Esophagus squamous epithelium (tissue), 5 donors: ENCODE data around the gene ACAP1. TPM values are rescaled to one million over a fixed set of nuclear protein-coding genes. Genes with fewer than 3 reads are reported as not detected.
"Not testable (repeated sequence)": the region's sequence is repeated elsewhere in the genome, so short reads cannot be mapped to it uniquely, and the experiment has no call there.

Source experiments
- DNase-seq: peaks from one replicate; lab custom pipeline; 2025; lab: John Stamatoyannopoulos, UW
- H3K27ac ChIP-seq, 4 donors: fragments of 200-600 bp; sonication (generic); one replicate each; pipeline ENCODE4 v1.5.1; 2016 to 2019; ENCODE audit warnings: mild to moderate bottlenecking in 1 of 4
- H3K27me3 ChIP-seq, 4 donors: fragments of 200-600 bp; sonication (generic); 1 replicate in 3 of 4; 2 replicates in 1 of 4; pipeline versions ENCODE4 v1.5.1 to v1.6.0; 2017 to 2021; ENCODE audit warnings: antibody characterized with exemption in 1 of 4
- H3K36me3 ChIP-seq, 3 donors: fragments of 200-600 bp; sonication (generic); one replicate each; pipeline ENCODE4 v1.5.1; 2016 to 2019
- H3K4me1 ChIP-seq, 3 donors: fragments of 200-600 bp; sonication (generic); one replicate each; pipeline ENCODE4 v1.5.1; 2017 to 2019
- H3K4me3 ChIP-seq, 4 donors: fragments of 200-600 bp; sonication (generic); 1 replicate in 3 of 4; 2 replicates in 1 of 4; pipeline ENCODE4 v1.5.1; 2016 to 2019; ENCODE audit warnings: mild to moderate bottlenecking in 2 of 4, moderate library complexity in 1 of 4
- H3K9me3 ChIP-seq, 3 donors: fragments of 200-600 bp; sonication (generic); one replicate each; pipeline ENCODE4 v1.5.1; 2016 to 2019
- POLR2A ChIP-seq, 4 donors: fragments of 450-650 bp; IDR thresholded peaks; one replicate each; pipeline ENCODE4 v1.6.1; 2017; ENCODE audit warnings: antibody characterized with exemption in 4 of 4, mild to moderate bottlenecking in 4 of 4, moderate library complexity in 3 of 4
- WGBS, 2 donors: methylation state at CpG; one replicate each; pipeline ENCODE4 v1.1.5; 2018; 5-methylcytosine and 5-hydroxymethylcytosine counted together
- intact Hi-C: fragments of 100-400 bp; cut with DNase I; formaldehyde crosslinking; loops from one replicate; pipeline ENCODE4 v1.15.0; 2022
- total RNA-seq, 4 donors: library from RNA; depleted of rRNA; stranded (reverse); fragments of >200 nt; gene quantifications; one replicate each; pipeline ENCODE4 v1.1.0, GENCODE V29; 2016
- TF ChIP-seq, protein P1 (sequence below), 6 experiments: fragments of 450-650 bp in 4 of 6; fragments of 200-600 bp in 2 of 6; sonication (generic) in 2 of 6; IDR thresholded peaks; one replicate each; pipeline ENCODE4 v1.5.1; 2016 to 2019; ENCODE audit warnings: antibody characterized with exemption in 6 of 6, mild to moderate bottlenecking in 4 of 6, moderate library complexity in 4 of 6
- donor health status: DM: yes; HTN: yes; CAD: no.

ACAP1 gene
- total RNA-seq, 4 donors from 2014 or later = 3.2 to 5.5 (median 3.8) TPM

GRCh38 chr17:7356072-7356549 is 19.8 kb downstream of the ACAP1 start:
- DNase-seq = no peak
- Histone ChIP-seq H3K27ac (peak overlapping the region; percentile 98 to 100 (median 98)), H3K9me3 (no peaks in the 10 kb centered on the region), H3K27me3 (no peaks in the 10 kb centered on the region), H3K4me1 (peaks cover 32 to 53% (median 39%) of the 10 kb centered on the region in 3 donors), H3K4me3 (peak overlapping the region in 1 of 4 donors; percentile 5), H3K36me3 (no peaks in the 10 kb centered on the region)
- no peak for TF ChIP-seq POLR2A (IDR thresholded peaks at IDR 0.05)
- TF ChIP-seq, protein P1, sequence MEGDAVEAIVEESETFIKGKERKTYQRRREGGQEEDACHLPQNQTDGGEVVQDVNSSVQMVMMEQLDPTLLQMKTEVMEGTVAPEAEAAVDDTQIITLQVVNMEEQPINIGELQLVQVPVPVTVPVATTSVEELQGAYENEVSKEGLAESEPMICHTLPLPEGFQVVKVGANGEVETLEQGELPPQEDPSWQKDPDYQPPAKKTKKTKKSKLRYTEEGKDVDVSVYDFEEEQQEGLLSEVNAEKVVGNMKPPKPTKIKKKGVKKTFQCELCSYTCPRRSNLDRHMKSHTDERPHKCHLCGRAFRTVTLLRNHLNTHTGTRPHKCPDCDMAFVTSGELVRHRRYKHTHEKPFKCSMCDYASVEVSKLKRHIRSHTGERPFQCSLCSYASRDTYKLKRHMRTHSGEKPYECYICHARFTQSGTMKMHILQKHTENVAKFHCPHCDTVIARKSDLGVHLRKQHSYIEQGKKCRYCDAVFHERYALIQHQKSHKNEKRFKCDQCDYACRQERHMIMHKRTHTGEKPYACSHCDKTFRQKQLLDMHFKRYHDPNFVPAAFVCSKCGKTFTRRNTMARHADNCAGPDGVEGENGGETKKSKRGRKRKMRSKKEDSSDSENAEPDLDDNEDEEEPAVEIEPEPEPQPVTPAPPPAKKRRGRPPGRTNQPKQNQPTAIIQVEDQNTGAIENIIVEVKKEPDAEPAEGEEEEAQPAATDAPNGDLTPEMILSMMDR (IDR thresholded peaks at IDR 0.05) = peak; percentile 85 to 96 (median 90)
- 7 to 26% methylated on average over 3 of the region's 12 CpGs for WGBS, 2 donors
- intact Hi-C loops = loop anchor here (5.0 kb wide), 1 partner anchor 81 kb away; the partner anchor contains the start of genes FGF11 and TMEM102

GRCh38 chr17:7356756-7357155 is 20.4 kb downstream of the ACAP1 start:
- H3K27ac ChIP-seq = peak overlapping the region; percentile 98 to 100 (median 98)
- no peaks in the 10 kb centered on the region for H3K27me3 ChIP-seq
- no peak for DNase-seq
- no peak for TF ChIP-seq POLR2A (IDR thresholded peaks at IDR 0.05)
- TF ChIP-seq, protein P1 (IDR thresholded peaks at IDR 0.05) = no peak
- no peaks in the 10 kb centered on the region for H3K9me3 ChIP-seq
- H3K4me3 ChIP-seq = peak overlapping the region in 1 of 4 donors; percentile 5
- H3K4me1 ChIP-seq = peaks cover 29 to 54% (median 37%) of the 10 kb centered on the region in 3 donors
- intact Hi-C loops = loop anchor here (5.0 kb wide), 1 partner anchor 81 kb away; the partner anchor contains the start of genes FGF11 and TMEM102
- H3K36me3 ChIP-seq = no peaks in the 10 kb centered on the region
- 56% methylated on average over 5 of the region's 8 CpGs; no CpG with 5 or more reads in 1 of the 2 donors for WGBS, 2 donors

DNA sequence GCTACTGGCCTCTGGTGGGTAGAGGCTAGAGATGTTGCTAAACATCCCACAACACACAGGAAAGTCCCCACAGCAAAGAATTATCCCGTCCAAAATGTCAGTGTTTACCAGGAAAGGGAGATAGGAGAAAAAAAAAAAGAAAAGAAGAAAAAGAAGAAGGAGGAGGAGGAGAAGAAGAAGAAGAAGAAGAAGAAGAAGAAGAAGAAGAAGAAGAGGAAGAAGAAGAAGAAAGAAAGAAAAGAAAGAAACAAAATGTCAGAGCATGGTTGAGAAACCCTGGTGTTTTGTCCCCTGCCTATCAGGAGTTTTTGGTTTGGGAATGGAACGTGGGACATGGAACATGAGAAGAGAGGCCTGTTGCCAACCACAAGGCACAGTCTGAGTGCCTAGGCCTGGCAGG is 21.1 kb downstream of the ACAP1 start:
- Histone ChIP-seq H3K9me3 (no peaks in the 10 kb centered on the region), H3K36me3 (no peaks in the 10 kb centered on the region), H3K27me3 (no peaks in the 10 kb centered on the region), H3K4me1 (peaks cover 27 to 57% (median 37%) of the 10 kb centered on the region in 3 donors), H3K4me3 (no peak overlapping the region), H3K27ac (peak overlapping the region in 3 of 4 donors; percentile 38 to 100 (median 98))
- WGBS, 2 donors = 67 to 79% methylated on average over 1 to 2 of the region's 2 CpGs
- intact Hi-C loops = loop anchor here (5.0 kb wide), 1 partner anchor 80 kb away; the partner anchor contains the start of genes FGF11 and TMEM102
- TF ChIP-seq POLR2A (IDR thresholded peaks at IDR 0.05) = no peak
- TF ChIP-seq, protein P1 (IDR thresholded peaks at IDR 0.05) = no peak
- no peak for DNase-seq

DNA sequence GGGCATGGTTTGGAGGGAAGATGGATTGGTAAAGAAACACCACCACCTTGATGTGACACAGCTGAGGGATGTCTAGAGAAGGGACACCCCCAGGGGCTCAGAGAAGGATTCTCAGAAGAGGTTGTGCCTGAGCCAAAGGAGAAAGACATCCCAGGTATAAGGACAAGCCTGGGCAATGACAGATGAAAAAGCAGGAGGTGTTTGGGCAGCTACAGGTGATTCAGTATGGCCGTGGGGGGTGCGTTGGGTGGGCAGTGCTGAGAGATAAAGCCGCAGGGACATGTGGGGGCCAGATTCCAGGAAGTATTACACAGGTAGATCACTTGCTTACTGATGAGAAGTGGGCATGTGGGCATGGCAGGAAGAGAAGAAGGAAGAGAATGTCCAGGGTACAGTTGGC is 25.6 kb downstream of the ACAP1 start:
- 39 to 46% methylated on average over 3 of the region's 3 CpGs for WGBS, 2 donors
- Histone ChIP-seq H3K27me3 (no peaks in the 10 kb centered on the region), H3K9me3 (no peaks in the 10 kb centered on the region), H3K4me1 (peaks cover 0 to 12% (median 0%) of the 10 kb centered on the region in 3 donors), H3K27ac (no peak overlapping the region), H3K36me3 (no peaks in the 10 kb centered on the region), H3K4me3 (no peak overlapping the region)
- DNase-seq = no peak
- intact Hi-C loops = no loop called here
- TF ChIP-seq, protein P1 (IDR thresholded peaks at IDR 0.05) = no peak
- TF ChIP-seq POLR2A (IDR thresholded peaks at IDR 0.05) = no peak

DNA sequence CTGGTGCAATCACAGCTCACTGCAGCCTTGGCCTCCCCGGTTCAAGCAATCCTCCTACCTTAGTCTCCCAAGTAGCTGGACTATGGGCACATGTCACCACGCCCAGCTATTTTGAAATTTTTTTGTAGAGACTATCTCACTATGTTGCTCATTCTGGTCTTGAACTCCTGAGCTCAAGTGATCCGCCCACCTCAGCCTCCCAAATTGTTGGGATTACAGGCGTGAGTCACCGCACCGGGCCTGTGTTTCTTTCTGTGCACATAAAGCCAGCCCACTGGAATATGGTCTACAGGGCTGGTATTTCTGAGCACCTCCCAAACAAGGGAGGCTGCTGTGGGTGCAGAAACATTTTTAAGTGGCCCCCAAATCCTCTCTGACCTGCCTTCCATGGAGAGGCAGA is 27.0 kb downstream of the ACAP1 start:
- Histone ChIP-seq H3K4me1 (peaks cover 0 to 9% (median 0%) of the 10 kb centered on the region in 3 donors), H3K4me3 (no peak overlapping the region), H3K27me3 (no peaks in the 10 kb centered on the region), H3K9me3 (no peaks in the 10 kb centered on the region), H3K27ac (no peak overlapping the region), H3K36me3 (no peaks in the 10 kb centered on the region)
- 69 to 70% methylated on average over 5 to 6 of the region's 6 CpGs for WGBS, 2 donors
- TF ChIP-seq, protein P1 (IDR thresholded peaks at IDR 0.05) = no peak
- TF ChIP-seq POLR2A (IDR thresholded peaks at IDR 0.05) = no peak
- DNase-seq = no peak
- intact Hi-C loops = no loop called here

- DNase-seq, H3K9me3 ChIP-seq, H3K27me3 ChIP-seq, intact Hi-C loops, H3K27ac ChIP-seq, H3K36me3 ChIP-seq, H3K4me3 ChIP-seq, H3K4me1 ChIP-seq: not testable (repeated sequence)
- 87 to 91% methylated on average over 3 to 6 of the region's 7 CpGs for WGBS, 2 donors
Measured at GRCh38 chr17:7365963-7366362, 29.6 kb downstream of the ACAP1 start.
